GM10266 (cell line): ENCODE data around the gene PRSS56.
"Not testable (repeated sequence)": the region's sequence is repeated elsewhere in the genome, so short reads cannot be mapped to it uniquely, and the experiment has no call there.

Experiments
- DNase-seq: peaks from one replicate; pipeline ENCODE4 v3.0.0; 2012; ENCODE audit errors: extremely low spot score
- CTCF ChIP-seq: IDR thresholded peaks from 2 replicates; pipeline ENCODE4 v1.5.1; 2012; ENCODE audit warnings: mild to moderate bottlenecking, low read depth; ENCODE audit not compliant: control insufficient read depth, insufficient read depth; ENCODE audit errors: missing control alignments

Gene PRSS56

GRCh38 chr2:232528746-232529460, 8.7 kb downstream of the PRSS56 start:
- no peak for TF ChIP-seq CTCF

GRCh38 chr2:232529806-232530547, 9.8 kb downstream of the PRSS56 start:
- no peak for DNase-seq
- no peak for TF ChIP-seq CTCF

More at GRCh38 chr2:232528746-232529460, 8.7 kb downstream of the PRSS56 start:
- no peak for DNase-seq

- no peak for TF ChIP-seq CTCF
- DNase-seq, result no peak
These were observed 10.6 kb downstream of the PRSS56 start for GRCh38 chr2:232530626-232531260.

- no peak for DNase-seq
- no peak for TF ChIP-seq CTCF
These were observed 12.2 kb downstream of the PRSS56 start for GRCh38 chr2:232532419-232532818.

GRCh38 chr2:232532821-232533220, 12.6 kb downstream of the PRSS56 start:
- DNase-seq, result not testable (repeated sequence)

GRCh38 chr2:232533944-232534710, 13.9 kb downstream of the PRSS56 start:
- TF ChIP-seq CTCF, result no peak

GRCh38 chr2:232534940-232535651, 14.9 kb downstream of the PRSS56 start:
- DNase-seq, result no peak
- TF ChIP-seq CTCF, result no peak

More at GRCh38 chr2:232533944-232534710, 13.9 kb downstream of the PRSS56 start:
- DNase-seq, result no peak
